Mesothelial cell of epicardium (in vitro differentiated cells): ENCODE measurements around the gene PCA3. TPM values are rescaled to one million over a fixed set of nuclear protein-coding genes. Genes with fewer than 3 reads are reported as not detected.

Source experiments
- DNase-seq, 2 experiments: peaks; one replicate each; pipeline ENCODE4 v3.0.0; 2021; ENCODE audit warnings: low spot score in 2 of 2; ENCODE audit not compliant: unreplicated experiment in 2 of 2
- H3K27ac Mint-ChIP-seq: 2 replicates; pipeline ENCODE4 v1.8.0; 2021; ENCODE audit warnings: mixed read lengths
- H3K27me3 Mint-ChIP-seq: 2 replicates; pipeline ENCODE4 v1.8.0; 2021; ENCODE audit warnings: low read depth, mixed read lengths
- H3K36me3 Mint-ChIP-seq: 2 replicates; pipeline ENCODE4 v1.8.0; 2021; ENCODE audit warnings: mixed read lengths
- H3K4me1 Mint-ChIP-seq: 2 replicates; pipeline ENCODE4 v1.8.0; 2021; ENCODE audit warnings: mixed read lengths
- H3K4me3 Mint-ChIP-seq: 2 replicates; pipeline ENCODE4 v1.8.0; 2021; ENCODE audit warnings: mild to moderate bottlenecking, moderate library complexity, mixed read lengths
- H3K9me3 Mint-ChIP-seq: 2 replicates; pipeline ENCODE4 v1.8.0; 2021; ENCODE audit warnings: mixed read lengths
- total RNA-seq: library from RNA; stranded (reverse); gene quantifications from 3 replicates; pipeline ENCODE4 v1.2.1, GENCODE V29; 2021
- TF ChIP-seq, protein P1 (sequence below): fragments of 200-600 bp; sonication (generic); IDR thresholded peaks from one replicate; pipeline ENCODE4 v1.5.0; 2021; ENCODE audit warnings: antibody characterized with exemption; ENCODE audit not compliant: unreplicated experiment

Gene PCA3
- total RNA-seq, 1 donor from 2014 or later = not detected

DNA sequence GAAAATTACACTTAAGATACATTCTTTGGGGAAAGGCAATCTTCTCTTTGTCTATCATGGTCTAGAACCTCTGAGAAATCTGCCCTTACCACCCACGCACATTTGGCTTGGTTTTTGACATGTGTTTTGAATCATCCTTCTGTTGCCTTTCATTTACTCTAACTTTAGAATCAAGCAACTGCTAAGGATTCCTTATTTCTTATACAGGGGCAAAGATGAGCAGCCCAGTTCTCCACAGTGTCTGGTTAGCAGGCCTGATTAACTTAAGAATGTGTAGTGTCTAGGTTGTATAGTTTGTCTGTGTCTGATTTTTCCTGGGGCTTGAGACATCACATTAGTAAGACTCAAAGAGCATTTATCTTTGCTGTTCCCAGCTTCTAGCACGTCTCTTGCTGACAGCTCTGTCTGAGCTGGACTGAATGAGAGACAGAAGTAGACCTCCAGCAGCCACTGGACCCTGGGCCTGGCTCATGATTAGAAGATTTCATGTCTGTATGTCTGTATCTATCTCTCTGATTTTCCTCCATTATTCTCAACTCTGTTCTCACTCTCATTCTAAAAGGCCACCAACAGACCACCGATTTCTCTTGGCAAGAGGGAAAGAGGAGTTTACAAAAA, 31.8 kb upstream of the PCA3 start:
- no peaks in the 10 kb centered on the region for H3K9me3 Mint-ChIP-seq
- H3K27me3 Mint-ChIP-seq = peaks cover 17% of the 10 kb centered on the region
- no peak for DNase-seq
- TF ChIP-seq, protein P1, sequence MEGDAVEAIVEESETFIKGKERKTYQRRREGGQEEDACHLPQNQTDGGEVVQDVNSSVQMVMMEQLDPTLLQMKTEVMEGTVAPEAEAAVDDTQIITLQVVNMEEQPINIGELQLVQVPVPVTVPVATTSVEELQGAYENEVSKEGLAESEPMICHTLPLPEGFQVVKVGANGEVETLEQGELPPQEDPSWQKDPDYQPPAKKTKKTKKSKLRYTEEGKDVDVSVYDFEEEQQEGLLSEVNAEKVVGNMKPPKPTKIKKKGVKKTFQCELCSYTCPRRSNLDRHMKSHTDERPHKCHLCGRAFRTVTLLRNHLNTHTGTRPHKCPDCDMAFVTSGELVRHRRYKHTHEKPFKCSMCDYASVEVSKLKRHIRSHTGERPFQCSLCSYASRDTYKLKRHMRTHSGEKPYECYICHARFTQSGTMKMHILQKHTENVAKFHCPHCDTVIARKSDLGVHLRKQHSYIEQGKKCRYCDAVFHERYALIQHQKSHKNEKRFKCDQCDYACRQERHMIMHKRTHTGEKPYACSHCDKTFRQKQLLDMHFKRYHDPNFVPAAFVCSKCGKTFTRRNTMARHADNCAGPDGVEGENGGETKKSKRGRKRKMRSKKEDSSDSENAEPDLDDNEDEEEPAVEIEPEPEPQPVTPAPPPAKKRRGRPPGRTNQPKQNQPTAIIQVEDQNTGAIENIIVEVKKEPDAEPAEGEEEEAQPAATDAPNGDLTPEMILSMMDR = no peak
- H3K36me3 Mint-ChIP-seq = no peaks in the 10 kb centered on the region
- peak overlapping the region; percentile 50 for H3K27ac Mint-ChIP-seq
- peaks cover 15% of the 10 kb centered on the region for H3K4me1 Mint-ChIP-seq
- no peak overlapping the region for H3K4me3 Mint-ChIP-seq

DNA sequence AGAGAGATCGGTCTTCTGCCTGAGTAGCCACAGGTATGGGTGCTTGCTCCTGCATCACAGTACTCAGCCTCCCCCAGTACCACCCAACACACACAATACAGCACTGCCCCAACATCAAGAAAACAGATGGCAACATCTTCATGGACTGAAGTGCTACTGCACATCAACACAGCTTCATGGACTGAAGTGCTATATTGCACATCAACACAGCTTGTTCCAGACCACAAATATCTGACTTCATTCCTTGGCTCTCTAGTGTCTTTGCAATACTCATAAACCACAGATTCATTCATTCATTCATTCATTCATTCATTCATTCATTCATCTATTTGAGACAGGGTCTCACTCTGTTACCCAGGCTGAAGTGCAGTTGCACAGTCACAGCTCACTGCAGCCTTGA, 31.1 kb upstream of the PCA3 start:
- no peaks in the 10 kb centered on the region for H3K9me3 Mint-ChIP-seq
- DNase-seq = no peak
- H3K4me1 Mint-ChIP-seq = peaks cover 17% of the 10 kb centered on the region
- TF ChIP-seq, protein P1 = no peak
- H3K27ac Mint-ChIP-seq = no peak overlapping the region
- peaks cover 17% of the 10 kb centered on the region for H3K27me3 Mint-ChIP-seq
- H3K4me3 Mint-ChIP-seq = no peak overlapping the region
- H3K36me3 Mint-ChIP-seq = no peaks in the 10 kb centered on the region

GRCh38 chr9:76734716-76735115, 29.5 kb upstream of the PCA3 start:
- Mint-ChIP-seq H3K4me1 (peaks cover 17% of the 10 kb centered on the region), H3K36me3 (no peaks in the 10 kb centered on the region), H3K4me3 (no peak overlapping the region), H3K9me3 (no peaks in the 10 kb centered on the region), H3K27me3 (peaks cover 18% of the 10 kb centered on the region), H3K27ac (no peak overlapping the region)
- TF ChIP-seq, protein P1 = no peak
- no peak for DNase-seq

DNA sequence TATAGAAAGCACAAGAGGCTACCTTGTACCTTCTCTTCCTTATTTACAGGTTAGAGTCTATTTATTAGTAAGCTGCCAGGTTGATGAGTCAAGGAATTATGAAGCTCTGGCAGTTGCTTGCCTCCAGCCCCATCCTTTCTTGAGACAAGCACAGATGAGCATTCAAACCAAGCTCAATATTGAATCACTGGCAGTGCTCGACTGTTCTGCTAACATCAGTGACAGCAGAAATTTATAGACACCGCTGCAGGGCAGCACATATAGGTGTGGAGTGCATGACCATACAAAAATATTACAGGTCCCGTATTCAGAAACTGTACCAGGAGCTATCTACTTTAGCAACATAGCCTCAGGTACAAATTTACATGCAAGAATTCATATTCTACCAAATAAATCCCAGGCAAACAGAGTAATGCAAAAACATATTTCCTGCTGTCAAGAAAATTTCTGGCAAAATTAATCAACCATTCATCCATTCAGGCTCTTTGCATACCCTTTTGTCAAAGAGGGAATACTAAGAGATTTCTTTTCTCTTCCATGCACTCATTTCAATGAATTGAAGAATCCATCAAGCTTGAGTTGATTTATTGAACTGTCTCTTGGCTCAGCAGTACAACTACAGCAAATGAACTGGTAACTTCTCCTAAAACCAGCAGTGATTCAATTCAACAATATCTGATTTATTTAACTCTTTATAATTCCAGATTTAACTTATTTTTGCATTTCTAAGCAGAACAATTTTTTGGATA, 26.9 kb upstream of the PCA3 start:
- H3K36me3 Mint-ChIP-seq = no peaks in the 10 kb centered on the region
- TF ChIP-seq, protein P1 = no peak
- no peak overlapping the region for H3K4me3 Mint-ChIP-seq
- DNase-seq = no peak
- no peak overlapping the region for H3K27ac Mint-ChIP-seq
- peaks cover 23% of the 10 kb centered on the region for H3K4me1 Mint-ChIP-seq
- H3K9me3 Mint-ChIP-seq = no peaks in the 10 kb centered on the region
- H3K27me3 Mint-ChIP-seq = peaks cover 18% of the 10 kb centered on the region

DNA sequence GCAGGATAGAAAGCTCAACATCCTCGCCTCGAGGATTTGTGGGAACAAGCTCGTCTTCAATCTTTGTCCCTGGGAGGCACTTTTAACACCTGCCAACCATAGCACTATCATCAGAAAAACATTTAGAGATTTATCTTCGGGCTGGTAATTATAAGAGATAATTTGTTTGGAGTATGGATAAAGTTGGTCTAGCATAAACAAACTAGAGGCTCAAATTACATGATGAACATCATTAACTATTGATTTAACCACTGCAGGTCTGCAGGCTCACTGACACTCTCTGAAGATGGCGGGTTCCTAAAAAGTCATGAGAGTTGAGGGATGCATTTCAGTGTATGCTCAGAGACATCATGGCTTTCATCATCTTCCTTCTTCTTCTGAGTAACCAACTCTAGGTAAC, 25.8 kb upstream of the PCA3 start:
- Mint-ChIP-seq H3K9me3 (peaks cover 6% of the 10 kb centered on the region), H3K27me3 (peaks cover 18% of the 10 kb centered on the region), H3K4me1 (peaks cover 15% of the 10 kb centered on the region), H3K36me3 (no peaks in the 10 kb centered on the region), H3K27ac (no peak overlapping the region), H3K4me3 (no peak overlapping the region)
- no peak for DNase-seq
- TF ChIP-seq, protein P1 = no peak
